ENCODE measurements around the gene MMP11. TPM values are rescaled to one million over a fixed set of nuclear protein-coding genes. Genes with fewer than 3 reads are reported as not detected.

Gene MMP11
- total RNA-seq, 2 donors from 2014 or later, result 1.6 to 4.6 TPM

GRCh38 chr22:23822101-23822671, 49.5 kb downstream of the MMP11 start:
- intact Hi-C loops (cut with DNase I, micrococcal nuclease), result no loop called here
- ATAC-seq (no peak), DNase-seq (no peak)

GRCh38 chr22:23823331-23823791, 50.7 kb downstream of the MMP11 start:
- no peak for DNase-seq
- ATAC-seq, result no peak
- intact Hi-C loops (cut with DNase I, micrococcal nuclease), result no loop called here

- intact Hi-C loops (cut with DNase I, micrococcal nuclease), result no loop called here
- no peak for DNase-seq
- no peak for ATAC-seq
Measured at GRCh38 chr22:23824476-23825245, 52.0 kb downstream of the MMP11 start.

- intact Hi-C loops (cut with DNase I, micrococcal nuclease), result no loop called here
- ATAC-seq, result no peak
Measured at GRCh38 chr22:23825246-23825905, 52.7 kb downstream of the MMP11 start.

GRCh38 chr22:23826510-23827350, 54.1 kb downstream of the MMP11 start:
- DNase-seq, result no peak
- no peak for ATAC-seq
- intact Hi-C loops (cut with DNase I, micrococcal nuclease), result no loop called here

More at GRCh38 chr22:23825246-23825905, 52.7 kb downstream of the MMP11 start:
- DNase-seq, result no peak

- no peak for ATAC-seq
- DNase-seq, result no peak
- intact Hi-C loops (cut with DNase I, micrococcal nuclease), result no loop called here
Measured at GRCh38 chr22:23827351-23827995, 54.8 kb downstream of the MMP11 start.

- DNase-seq (no peak), ATAC-seq (no peak)
- intact Hi-C loops (cut with DNase I, micrococcal nuclease), result no loop called here
Measured at GRCh38 chr22:23828800-23829680, 56.4 kb downstream of the MMP11 start.

- DNase-seq (no peak), ATAC-seq (no peak)
- intact Hi-C loops (cut with DNase I, micrococcal nuclease), result no loop called here
Measured at GRCh38 chr22:23829845-23830372, 57.3 kb downstream of the MMP11 start.

- ATAC-seq (no peak), DNase-seq (no peak)
- intact Hi-C loops (cut with DNase I, micrococcal nuclease), result no loop called here
Measured at GRCh38 chr22:23831261-23831660, 58.6 kb downstream of the MMP11 start.

GRCh38 chr22:23831781-23832180, 59.1 kb downstream of the MMP11 start:
- no peak for ATAC-seq
- intact Hi-C loops (cut with DNase I, micrococcal nuclease), result no loop called here
- DNase-seq, result no peak

- intact Hi-C loops (cut with DNase I, micrococcal nuclease), result no loop called here
- no peak for ATAC-seq
- no peak for DNase-seq
Measured at GRCh38 chr22:23832226-23833016, 59.8 kb downstream of the MMP11 start.

GRCh38 chr22:23833017-23833751, 60.5 kb downstream of the MMP11 start:
- DNase-seq (no peak), ATAC-seq (no peak)
- intact Hi-C loops (cut with DNase I, micrococcal nuclease), result no loop called here
